MCF 10A (cell line): ENCODE results near the gene RNPS1. TPM values are rescaled to one million over a fixed set of nuclear protein-coding genes. Genes with fewer than 3 reads are reported as not detected.

ENCODE experiments used
- BruUV-seq: library from RNA; stranded (reverse); fragments of 400-500 nt; replicated peaks from 2 replicates; lab custom pipeline; 2021; lab: Mats Ljungman, UMichigan
- CTCF ChIA-PET: fragments of 300-600 bp; sonication (Branson Sonifier 250); formaldehyde crosslinking; extraction: SDS; loops from one replicate; lab custom pipeline; 2021; ENCODE audit warnings: antibody characterized with exemption, inconsistent platforms; lab: Yijun Ruan, JAX
- POLR2A ChIA-PET: fragments of 300-600, 350-650 bp; sonication (Branson Sonifier 250); formaldehyde crosslinking; extraction: SDS; loops from one replicate; lab custom pipeline; 2020; ENCODE audit warnings: antibody characterized with exemption, inconsistent platforms; lab: Yijun Ruan, JAX
- DNase-seq: peaks from one replicate; pipeline ENCODE4 v3.0.0-alpha.2; 2018; ENCODE audit not compliant: unreplicated experiment
- H3K27ac Mint-ChIP-seq: one replicate; pipeline ENCODE4 v1.8.0; 2022; ENCODE audit warnings: mild to moderate bottlenecking, low read depth, mixed read lengths; ENCODE audit not compliant: unreplicated experiment
- H3K27me3 Mint-ChIP-seq: one replicate; pipeline ENCODE4 v1.8.0; 2022; ENCODE audit warnings: mixed read lengths; ENCODE audit not compliant: insufficient read depth, unreplicated experiment
- H3K36me3 Mint-ChIP-seq: one replicate; pipeline ENCODE4 v1.8.0; 2022; ENCODE audit warnings: mild to moderate bottlenecking, moderate library complexity, mixed read lengths; ENCODE audit not compliant: insufficient read depth, unreplicated experiment
- H3K4me1 Mint-ChIP-seq: one replicate; pipeline ENCODE4 v1.8.0; 2022; ENCODE audit warnings: mixed read lengths; ENCODE audit not compliant: insufficient read depth, unreplicated experiment
- H3K4me3 Mint-ChIP-seq: one replicate; pipeline ENCODE4 v1.8.0; 2022; ENCODE audit warnings: mild to moderate bottlenecking, moderate library complexity, mixed read lengths; ENCODE audit not compliant: unreplicated experiment
- H3K9me3 Mint-ChIP-seq: one replicate; pipeline ENCODE4 v1.8.0; 2022; ENCODE audit warnings: mixed read lengths; ENCODE audit not compliant: unreplicated experiment
- intact Hi-C: fragments of 100-400 bp; cut with micrococcal nuclease; formaldehyde crosslinking; loops from 2 replicates; pipeline ENCODE4 v1.14.1; 2022
- total RNA-seq: library from RNA; stranded (reverse); gene quantifications from 2 replicates; pipeline ENCODE4 v1.2.3, GENCODE V29; 2022
- TF ChIP-seq, protein P1 (sequence below): fragments of 200-600 bp; IDR thresholded peaks from one replicate; pipeline ENCODE4 v1.8.0; 2022; ENCODE audit warnings: antibody characterized with exemption, mild to moderate bottlenecking; ENCODE audit not compliant: unreplicated experiment

RNPS1 gene
- total RNA-seq, 1 experiment from 2014 or later = 245 TPM

DNA sequence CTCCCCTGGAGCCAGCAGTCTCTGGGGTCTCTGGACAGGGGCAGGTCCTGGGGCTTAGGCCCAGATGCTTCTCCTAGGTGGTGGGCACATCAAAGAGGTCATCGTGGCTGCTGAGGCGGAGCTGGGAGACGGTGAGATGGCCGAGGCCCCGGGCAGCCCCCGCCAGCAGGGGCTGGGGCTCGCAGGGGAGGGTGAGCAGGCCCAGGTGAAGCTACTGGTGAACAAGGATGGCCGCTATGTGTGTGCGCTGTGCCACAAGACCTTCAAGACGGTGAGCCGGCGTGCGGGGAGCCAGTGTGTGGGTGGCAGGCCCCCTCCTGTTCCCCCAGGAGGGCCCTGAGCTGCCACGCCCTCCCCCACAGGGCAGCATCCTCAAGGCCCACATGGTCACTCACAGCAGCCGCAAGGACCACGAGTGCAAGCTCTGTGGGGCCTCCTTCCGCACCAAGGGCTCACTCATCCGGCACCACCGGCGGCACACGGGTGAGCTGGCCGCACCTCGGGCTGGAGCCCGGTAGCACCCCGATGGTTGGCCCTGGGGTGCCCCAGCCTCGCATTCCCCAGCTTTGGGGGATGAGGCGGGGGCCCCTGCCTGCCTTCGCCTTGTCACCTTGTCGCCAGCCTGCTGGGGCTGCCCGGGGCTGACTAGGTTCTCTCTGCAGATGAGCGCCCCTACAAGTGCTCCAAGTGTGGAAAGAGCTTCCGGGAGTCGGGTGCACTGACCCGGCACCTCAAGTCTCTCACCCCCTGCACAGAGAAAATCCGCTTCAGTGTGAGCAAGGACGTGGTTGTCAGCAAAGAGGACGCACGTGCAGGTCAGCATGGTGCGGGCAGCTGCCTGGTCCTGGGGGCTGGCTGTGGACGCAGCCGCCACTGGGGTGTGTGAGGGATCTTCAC is 35.6 kb downstream of the RNPS1 start:
- intact Hi-C loops = no loop called here
- TF ChIP-seq, protein P1, sequence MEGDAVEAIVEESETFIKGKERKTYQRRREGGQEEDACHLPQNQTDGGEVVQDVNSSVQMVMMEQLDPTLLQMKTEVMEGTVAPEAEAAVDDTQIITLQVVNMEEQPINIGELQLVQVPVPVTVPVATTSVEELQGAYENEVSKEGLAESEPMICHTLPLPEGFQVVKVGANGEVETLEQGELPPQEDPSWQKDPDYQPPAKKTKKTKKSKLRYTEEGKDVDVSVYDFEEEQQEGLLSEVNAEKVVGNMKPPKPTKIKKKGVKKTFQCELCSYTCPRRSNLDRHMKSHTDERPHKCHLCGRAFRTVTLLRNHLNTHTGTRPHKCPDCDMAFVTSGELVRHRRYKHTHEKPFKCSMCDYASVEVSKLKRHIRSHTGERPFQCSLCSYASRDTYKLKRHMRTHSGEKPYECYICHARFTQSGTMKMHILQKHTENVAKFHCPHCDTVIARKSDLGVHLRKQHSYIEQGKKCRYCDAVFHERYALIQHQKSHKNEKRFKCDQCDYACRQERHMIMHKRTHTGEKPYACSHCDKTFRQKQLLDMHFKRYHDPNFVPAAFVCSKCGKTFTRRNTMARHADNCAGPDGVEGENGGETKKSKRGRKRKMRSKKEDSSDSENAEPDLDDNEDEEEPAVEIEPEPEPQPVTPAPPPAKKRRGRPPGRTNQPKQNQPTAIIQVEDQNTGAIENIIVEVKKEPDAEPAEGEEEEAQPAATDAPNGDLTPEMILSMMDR = no peak

DNA sequence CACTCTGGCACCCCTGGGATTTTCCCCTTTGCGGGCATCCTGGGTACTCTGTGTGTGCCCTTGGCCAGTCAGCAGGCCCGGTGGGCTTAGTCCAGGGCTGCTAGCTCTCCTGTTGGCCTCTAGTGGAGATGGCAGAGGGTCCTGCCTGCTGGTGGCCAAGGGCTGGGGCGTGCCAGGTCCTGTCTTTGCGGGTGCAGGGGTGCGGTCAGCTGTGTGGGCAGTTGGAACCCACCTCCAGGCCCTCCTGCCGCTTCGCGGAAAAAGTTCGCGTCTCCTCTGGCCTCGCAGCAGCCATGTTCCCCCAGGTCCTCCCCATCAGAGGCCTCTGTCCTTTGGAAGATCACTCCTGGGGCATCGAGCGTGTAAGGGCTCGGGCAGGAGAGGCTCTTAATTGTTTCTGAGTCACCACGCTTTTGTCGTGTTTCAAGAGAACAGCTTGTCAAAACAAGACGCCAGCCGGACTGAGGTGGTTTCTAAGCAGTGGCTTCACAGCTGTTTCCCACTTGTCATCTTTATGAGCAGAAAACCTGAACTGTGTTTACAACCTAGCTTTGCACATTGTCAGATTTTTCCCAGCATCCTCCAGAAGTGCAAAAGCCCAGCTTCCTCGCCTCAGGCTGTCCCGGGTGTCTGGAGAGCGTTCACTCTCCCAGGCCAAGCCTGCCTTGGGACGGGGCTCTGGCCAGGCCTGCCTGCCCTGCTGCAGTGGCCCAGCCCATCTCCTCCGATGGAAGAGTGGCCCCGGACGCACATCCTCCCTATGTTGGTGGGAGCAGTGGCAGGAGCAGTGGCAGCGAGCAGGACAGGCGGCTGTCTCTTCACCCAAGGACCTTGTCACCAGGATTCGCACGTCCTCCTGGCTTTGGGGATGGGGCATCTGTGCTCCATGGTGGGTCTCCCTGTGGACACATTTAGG is 36.7 kb downstream of the RNPS1 start:
- TF ChIP-seq, protein P1 = no peak
- BruUV-seq = no TSS peak
- POLR2A ChIA-PET = interaction anchor here (0.5 to 1.1 kb wide), 3 partner anchors 8 to 282 kb away, joined by 3 to 6 read pairs (median 4); partner anchors contain the start of gene ECI1
- peaks cover 55% of the 10 kb centered on the region for H3K36me3 Mint-ChIP-seq
- no peaks in the 10 kb centered on the region for H3K27me3 Mint-ChIP-seq
- no peak overlapping the region for H3K27ac Mint-ChIP-seq
- intact Hi-C loops = no loop called here
- CTCF ChIA-PET = no interaction called here
- H3K4me3 Mint-ChIP-seq = no peak overlapping the region
- DNase-seq = no peak
- H3K9me3 Mint-ChIP-seq = no peaks in the 10 kb centered on the region
- no peaks in the 10 kb centered on the region for H3K4me1 Mint-ChIP-seq

More for the DNA sequence above, 35.6 kb downstream of the RNPS1 start:
- BruUV-seq = no TSS peak
- H3K36me3 Mint-ChIP-seq = peaks cover 56% of the 10 kb centered on the region
- ChIA-PET POLR2A (interaction anchor here (1.1 kb wide), 1 partner anchor 9 kb away, joined by 4 read pairs; no protein-coding TSS in a partner anchor), CTCF (no interaction called here)
- H3K4me1 Mint-ChIP-seq = no peaks in the 10 kb centered on the region
- DNase-seq = no peak
- H3K9me3 Mint-ChIP-seq = no peaks in the 10 kb centered on the region
- H3K4me3 Mint-ChIP-seq = no peak overlapping the region
- H3K27ac Mint-ChIP-seq = no peak overlapping the region
- H3K27me3 Mint-ChIP-seq = no peaks in the 10 kb centered on the region

DNA sequence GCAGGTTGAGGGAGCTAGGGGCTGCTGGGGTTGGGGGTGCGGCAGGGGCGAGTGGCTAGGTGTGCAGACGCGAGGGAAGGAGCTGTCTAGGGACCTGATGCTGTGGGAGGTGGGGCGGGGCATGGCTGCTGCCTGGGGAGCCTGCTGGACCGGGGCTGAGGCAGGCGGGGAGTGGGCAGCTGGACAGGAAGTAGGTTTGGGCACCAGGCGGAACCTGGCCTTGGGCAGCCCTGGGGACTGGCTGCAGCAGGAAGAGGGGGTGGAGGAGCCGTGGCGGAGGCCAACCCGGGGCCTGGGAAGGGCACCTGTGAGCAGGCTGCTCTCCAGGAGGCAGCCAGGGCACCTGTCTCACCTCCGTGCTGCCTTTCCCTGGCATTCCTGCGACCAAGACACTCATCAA is 37.5 kb downstream of the RNPS1 start:
- Mint-ChIP-seq H3K4me1 (peaks cover 4% of the 10 kb centered on the region), H3K27ac (no peak overlapping the region), H3K9me3 (no peaks in the 10 kb centered on the region), H3K4me3 (no peak overlapping the region), H3K27me3 (no peaks in the 10 kb centered on the region), H3K36me3 (peaks cover 46% of the 10 kb centered on the region)
- intact Hi-C loops = no loop called here
- no peak for DNase-seq
- ChIA-PET POLR2A (interaction anchor here (0.5 to 1.0 kb wide), 2 partner anchors 21 to 283 kb away, joined by 3 to 6 read pairs; partner anchors contain the start of gene ECI1), CTCF (interaction anchor here (0.5 kb wide), 1 partner anchor 261 kb away, joined by 4 read pairs; no protein-coding TSS in a partner anchor)
- TF ChIP-seq, protein P1 = no peak
- BruUV-seq = no TSS peak
